Measurements from ENCODE around the gene SCARF1. TPM values are rescaled to one million over a fixed set of nuclear protein-coding genes. Genes with fewer than 3 reads are reported as not detected.

SCARF1 gene
- total and polyA plus RNA-seq, 8 donors = 2.0 to 8.6 (median 3.5) TPM

- peaks cover 0 to 5% (median 4%) of the 10 kb centered on the region in 3 donors for H3K4me1 ChIP-seq
- DNase-seq (peak; percentile 71 to 93 (median 82)), ATAC-seq (peak; percentile 85 to 91 (median 90)), FAIRE-seq (no peak)
- intact Hi-C loops (cut with DNase I) = no loop called here
- H3K27ac ChIP-seq = peak within 1 kb of the TSS; percentile 67 to 98 (median 88)
- H3K4me3 ChIP-seq = peak within 1 kb of the TSS; percentile 44 to 93 (median 70)
- no peaks in the 10 kb centered on the region for H3K36me3 ChIP-seq
- no peaks in the 10 kb centered on the region for H3K9me3 ChIP-seq
- TF ChIP-seq CTCF (IDR thresholded peaks at IDR 0.05) = no peak
- WGBS, 2 donors = 0 to 1% methylated on average over 81 to 95 of the region's 95 CpGs
- H3K27me3 ChIP-seq = no peaks in the 10 kb centered on the region
These were observed 17.3 kb downstream of the SCARF1 start, which contains the start of gene SLC43A2 for GRCh38 chr17:1627982-1628855. Gene SLC43A2 (minus strand): TSS chr17:1628834. CDS start chr17:1627874, 960 bp downstream.

GRCh38 chr17:1627182-1627981, 18.1 kb downstream of the SCARF1 start:
- Histone ChIP-seq H3K36me3 (no peaks in the 10 kb centered on the region), H3K27me3 (no peaks in the 10 kb centered on the region), H3K27ac (peak overlapping the region in 2 of 4 donors; percentile 95 to 98), H3K4me3 (peak overlapping the region; percentile 44 to 93 (median 70)), H3K4me1 (peaks cover 0 to 5% (median 4%) of the 10 kb centered on the region in 3 donors), H3K9me3 (no peaks in the 10 kb centered on the region)
- no peak for TF ChIP-seq CTCF (IDR thresholded peaks at IDR 0.05)
- intact Hi-C loops (cut with DNase I) = no loop called here
- peak in 1 of 6 donors; percentile 46 for DNase-seq
- no peak for FAIRE-seq
- WGBS, 2 donors = 23 to 27% methylated on average over 37 to 39 of the region's 39 CpGs
- ATAC-seq = no peak

GRCh38 chr17:1626333-1626732, 19.2 kb downstream of the SCARF1 start:
- FAIRE-seq = no peak

DNA sequence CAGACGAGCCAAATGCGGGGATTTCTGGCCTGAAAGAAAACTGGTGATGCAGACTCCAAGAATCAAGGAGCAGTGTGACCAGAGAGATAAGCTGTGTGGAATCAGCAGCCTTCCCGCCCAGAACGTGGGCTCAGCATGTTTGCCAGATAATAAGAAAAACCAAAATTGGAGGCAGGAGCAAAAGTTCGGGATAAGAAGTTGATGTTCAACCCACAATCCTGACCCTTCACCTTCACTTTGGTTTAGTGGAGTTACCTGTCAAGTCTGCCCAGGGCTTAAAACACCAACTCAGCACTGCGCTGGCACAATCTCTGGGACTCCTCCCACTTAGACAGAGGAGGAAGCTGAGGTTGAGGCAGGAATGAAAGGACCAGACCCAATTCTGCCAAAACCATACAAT, 20.0 kb downstream of the SCARF1 start:
- H3K36me3 ChIP-seq = no peaks in the 10 kb centered on the region
- 84 to 90% methylated on average over 6 of the region's 6 CpGs for WGBS, 2 donors
- no peaks in the 10 kb centered on the region for H3K9me3 ChIP-seq
- no peak overlapping the region for H3K27ac ChIP-seq
- no peaks in the 10 kb centered on the region for H3K27me3 ChIP-seq
- TF ChIP-seq CTCF (IDR thresholded peaks at IDR 0.05) = no peak
- intact Hi-C loops (cut with DNase I) = no loop called here
- no peak overlapping the region for H3K4me3 ChIP-seq
- no peak for ATAC-seq
- no peak for FAIRE-seq
- DNase-seq = no peak
- H3K4me1 ChIP-seq = peaks cover 0 to 5% (median 4%) of the 10 kb centered on the region in 3 donors

More at GRCh38 chr17:1626333-1626732, 19.2 kb downstream of the SCARF1 start:
- H3K27ac ChIP-seq = peak overlapping the region in 1 of 4 donors; percentile 95
- 67 to 76% methylated on average over 3 of the region's 3 CpGs for WGBS, 2 donors
- no peak overlapping the region for H3K4me3 ChIP-seq
- intact Hi-C loops (cut with DNase I) = no loop called here
- no peak for TF ChIP-seq CTCF (IDR thresholded peaks at IDR 0.05)
- no peaks in the 10 kb centered on the region for H3K27me3 ChIP-seq
- no peaks in the 10 kb centered on the region for H3K36me3 ChIP-seq
- H3K9me3 ChIP-seq = no peaks in the 10 kb centered on the region
- ATAC-seq = no peak
- peaks cover 0 to 5% (median 4%) of the 10 kb centered on the region in 3 donors for H3K4me1 ChIP-seq
- no peak for DNase-seq
